ENCODE results near the gene BBS9.

BBS9 gene

DNA sequence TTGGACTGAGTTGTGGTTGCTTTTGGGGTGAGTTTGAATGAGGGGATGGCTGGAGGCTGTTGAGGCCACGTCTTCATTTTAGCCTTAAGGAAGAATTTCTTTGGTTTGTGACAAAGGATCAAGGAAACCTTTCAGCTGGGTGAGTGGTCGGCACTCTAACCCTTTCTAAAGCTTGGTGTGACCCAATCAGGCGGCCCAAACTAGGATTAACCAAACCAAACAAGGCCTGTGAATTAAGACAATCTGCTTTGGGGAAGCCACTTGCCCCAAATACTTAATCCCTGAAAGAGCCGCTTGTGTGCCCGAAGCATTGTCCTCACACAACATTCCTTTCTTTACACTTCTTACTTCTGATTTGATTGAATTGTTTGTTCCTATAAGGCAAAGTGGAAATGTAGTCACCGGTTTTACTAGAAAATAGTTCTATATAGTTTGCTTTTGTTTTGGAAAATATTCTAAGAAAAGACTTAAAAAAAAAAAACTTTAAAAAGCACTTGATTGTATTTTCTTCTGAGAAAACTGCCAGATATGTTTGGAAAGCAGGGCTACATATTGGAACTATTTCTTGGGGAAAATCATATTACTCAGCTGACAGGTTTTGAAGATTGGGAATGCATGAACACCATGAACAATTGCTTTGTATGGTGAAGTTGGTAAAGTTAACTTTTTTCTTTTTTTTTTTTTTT lies 503.6 kb downstream of the BBS9 start:
- TF ChIP-seq TAF1 (IDR thresholded peaks at IDR 0.05; ENCODE audit: borderline replicate concordance, insufficient read depth, low read length) (no peak), FOXP2 (optimal IDR thresholded peaks at IDR 0.05; ENCODE audit: borderline replicate concordance, extremely low read depth, extremely low read length, insufficient read depth) (no peak), REST (IDR thresholded peaks at IDR 0.05; ENCODE audit: insufficient read depth in 1 of 2, low read depth in 2 of 2, low read length in 2 of 2) (no peak), POLR2AphosphoS5 (IDR thresholded peaks at IDR 0.05; ENCODE audit: low read depth, low read length) (no peak), SIN3A (IDR thresholded peaks at IDR 0.05; ENCODE audit: borderline replicate concordance, insufficient read depth, low read length) (no peak)

DNA sequence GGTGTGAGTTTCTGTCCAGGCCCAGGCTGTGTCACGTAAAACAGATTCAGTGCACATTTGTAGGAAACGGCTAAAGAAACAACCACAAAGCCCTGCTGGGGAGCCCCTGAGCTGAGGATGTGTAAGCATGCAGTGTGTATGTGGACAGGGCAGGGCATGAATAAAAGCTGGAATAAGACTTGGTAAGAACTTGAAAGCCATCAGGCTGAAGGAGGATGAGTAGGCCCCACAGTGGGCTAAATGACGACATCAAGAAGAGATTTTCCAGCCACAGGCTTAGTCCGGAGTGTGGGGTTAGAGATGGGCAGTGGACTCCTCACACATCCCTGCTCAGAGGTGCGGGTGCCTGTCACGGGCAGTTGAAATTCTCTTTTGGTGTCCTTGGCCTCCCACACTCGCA lies 505.2 kb downstream of the BBS9 start:
- TF ChIP-seq TAF1 (IDR thresholded peaks at IDR 0.05; ENCODE audit: borderline replicate concordance, insufficient read depth, low read length), result no peak
- no peak for TF ChIP-seq FOXP2 (optimal IDR thresholded peaks at IDR 0.05; ENCODE audit: borderline replicate concordance, extremely low read depth, extremely low read length, insufficient read depth)
- no peak for TF ChIP-seq REST (IDR thresholded peaks at IDR 0.05; ENCODE audit: insufficient read depth in 1 of 2, low read depth in 2 of 2, low read length in 2 of 2)
- no peak for TF ChIP-seq POLR2AphosphoS5 (IDR thresholded peaks at IDR 0.05; ENCODE audit: low read depth, low read length)
- no peak for TF ChIP-seq SIN3A (IDR thresholded peaks at IDR 0.05; ENCODE audit: borderline replicate concordance, insufficient read depth, low read length)

GRCh38 chr7:33636359-33636758 lies 507.0 kb downstream of the BBS9 start:
- TF ChIP-seq TAF1 (IDR thresholded peaks at IDR 0.05; ENCODE audit: borderline replicate concordance, insufficient read depth, low read length), result no peak
- TF ChIP-seq REST (IDR thresholded peaks at IDR 0.05; ENCODE audit: insufficient read depth in 1 of 2, low read depth in 2 of 2, low read length in 2 of 2), result no peak
- TF ChIP-seq POLR2AphosphoS5 (IDR thresholded peaks at IDR 0.05; ENCODE audit: low read depth, low read length), result no peak
- TF ChIP-seq FOXP2 (optimal IDR thresholded peaks at IDR 0.05; ENCODE audit: borderline replicate concordance, extremely low read depth, extremely low read length, insufficient read depth), result no peak
- no peak for TF ChIP-seq SIN3A (IDR thresholded peaks at IDR 0.05; ENCODE audit: borderline replicate concordance, insufficient read depth, low read length)

- no peak for TF ChIP-seq REST (IDR thresholded peaks at IDR 0.05; ENCODE audit: insufficient read depth in 1 of 2, low read depth in 2 of 2, low read length in 2 of 2)
Measured at GRCh38 chr7:33639552-33640197, 510.3 kb downstream of the BBS9 start.
